Activated CD4-positive, alpha-beta T cell treated with anti-CD3 and anti-CD28 coated beads for 1 hour (primary cell): ENCODE measurements around the gene FOSL1.
"Not testable (repeated sequence)": the region's sequence is repeated elsewhere in the genome, so short reads cannot be mapped to it uniquely, and the experiment has no call there.

Source experiments
- DNase-seq: peaks from one replicate; pipeline ENCODE4 v3.0.0-alpha.2; 2020

The FOSL1 gene

GRCh38 chr11:65851811-65852507, 48.2 kb downstream of the FOSL1 start:
- DNase-seq = no peak

GRCh38 chr11:65851083-65851579, 49.1 kb downstream of the FOSL1 start:
- DNase-seq = no peak

- no peak for DNase-seq
These were observed 49.7 kb downstream of the FOSL1 start for GRCh38 chr11:65850217-65851082.

- DNase-seq = no peak
These were observed 50.4 kb downstream of the FOSL1 start for GRCh38 chr11:65849771-65850216.

- DNase-seq = no peak
These were observed 50.8 kb downstream of the FOSL1 start for GRCh38 chr11:65849366-65849765.

- not testable (repeated sequence) for DNase-seq
These were observed 51.5 kb downstream of the FOSL1 start for GRCh38 chr11:65848693-65849092.

- DNase-seq = no peak
These were observed 52.4 kb downstream of the FOSL1 start for GRCh38 chr11:65847746-65848145.

GRCh38 chr11:65844231-65844872, 55.8 kb downstream of the FOSL1 start:
- no peak for DNase-seq

- DNase-seq = no peak
These were observed 56.4 kb downstream of the FOSL1 start for GRCh38 chr11:65843811-65844210.

- no peak for DNase-seq
These were observed 58.0 kb downstream of the FOSL1 start for GRCh38 chr11:65842144-65842543.
